SU-DHL-6 (cell line): ENCODE results near the gene ANHX.

ENCODE experiments used
- CTCF ChIP-seq: fragments of 200-600 bp; sonication (generic); IDR thresholded peaks from one replicate; pipeline ENCODE4 v1.5.1; 2017; ENCODE audit warnings: antibody characterized with exemption, mild to moderate bottlenecking, low read length, moderate library complexity; ENCODE audit not compliant: insufficient read depth, poor library complexity, severe bottlenecking
- EZH2phosphoT487 ChIP-seq: fragments of 200-600 bp; sonication (generic), shearing (Covaris generic); conservative IDR thresholded peaks from 2 replicates; pipeline ENCODE4 v1.6.1; 2018; ENCODE audit warnings: mild to moderate bottlenecking, antibody characterized with exemption, low read length, moderate library complexity, mixed read lengths

- no peak for TF ChIP-seq EZH2phosphoT487
- TF ChIP-seq CTCF: no peak
These were observed 42.8 kb downstream of the ANHX start for GRCh38 chr12:133192847-133193246.
